WTC11 (cell line): ENCODE data around the gene PREP.

Source experiments
- FOXJ3 ChIP-seq: sonication (generic); formaldehyde crosslinking; IDR thresholded peaks from 2 replicates; pipeline ENCODE4 v1.9.0; 2021; ENCODE audit warnings: missing genetic modification reagents, mild to moderate bottlenecking, borderline replicate concordance
- MYBL2 ChIP-seq: sonication (generic); formaldehyde crosslinking; IDR thresholded peaks from 2 replicates; pipeline ENCODE4 v1.8.1; 2023; ENCODE audit warnings: mild to moderate bottlenecking, moderate library complexity, missing genetic modification reagents
- ZNF263 ChIP-seq: sonication (generic); formaldehyde crosslinking; IDR thresholded peaks from 2 replicates; pipeline ENCODE4 v1.8.1; 2022; ENCODE audit warnings: low read depth, mild to moderate bottlenecking, moderate library complexity, missing genetic modification reagents
- TF ChIP-seq, protein P1 (sequence below): fragments of 200-600 bp; IDR thresholded peaks from 2 replicates; pipeline ENCODE4 v1.8.0; 2022; ENCODE audit warnings: antibody characterized with exemption
- TF ChIP-seq, protein P2 (sequence below): sonication (generic); formaldehyde crosslinking; IDR thresholded peaks from 2 replicates; pipeline ENCODE4 v1.8.1; 2022; ENCODE audit warnings: low read depth, mild to moderate bottlenecking, moderate library complexity, missing genetic modification reagents, borderline replicate concordance
- TF ChIP-seq, protein P3 (sequence below): sonication (generic); formaldehyde crosslinking; IDR thresholded peaks from 2 replicates; pipeline ENCODE4 v1.8.1; 2022; ENCODE audit warnings: low read depth, missing genetic modification reagents, borderline replicate concordance
- TF ChIP-seq, protein P4 (sequence below): sonication (generic); formaldehyde crosslinking; IDR thresholded peaks from 2 replicates; pipeline ENCODE4 v1.8.0; 2023; ENCODE audit warnings: missing genetic modification reagents

DNA sequence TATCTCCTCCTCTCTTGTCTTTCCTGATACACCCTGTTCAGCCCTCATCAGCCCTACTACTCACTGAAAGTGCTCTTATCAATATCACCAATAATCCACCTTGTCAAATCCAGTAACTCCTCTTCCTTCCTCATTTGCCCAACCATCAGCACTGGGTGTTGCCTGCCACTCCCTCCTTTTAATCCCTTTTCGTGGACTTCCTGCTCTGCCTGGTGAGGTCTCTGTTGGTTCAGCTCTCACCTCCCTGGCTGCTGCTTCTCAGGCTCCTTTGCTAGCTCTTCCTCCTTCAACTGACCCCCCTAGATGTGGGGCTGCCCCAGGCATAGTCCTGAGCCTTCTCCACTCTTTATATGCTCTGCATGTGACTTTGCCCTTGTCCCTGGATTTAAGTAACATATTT lies 92.5 kb downstream of the PREP start:
- TF ChIP-seq FOXJ3 (CRISPR knock-in tag), result no peak
- TF ChIP-seq MYBL2, result no peak
- no peak for TF ChIP-seq ZNF263 (CRISPR knock-in tag)
- TF ChIP-seq, protein P1, sequence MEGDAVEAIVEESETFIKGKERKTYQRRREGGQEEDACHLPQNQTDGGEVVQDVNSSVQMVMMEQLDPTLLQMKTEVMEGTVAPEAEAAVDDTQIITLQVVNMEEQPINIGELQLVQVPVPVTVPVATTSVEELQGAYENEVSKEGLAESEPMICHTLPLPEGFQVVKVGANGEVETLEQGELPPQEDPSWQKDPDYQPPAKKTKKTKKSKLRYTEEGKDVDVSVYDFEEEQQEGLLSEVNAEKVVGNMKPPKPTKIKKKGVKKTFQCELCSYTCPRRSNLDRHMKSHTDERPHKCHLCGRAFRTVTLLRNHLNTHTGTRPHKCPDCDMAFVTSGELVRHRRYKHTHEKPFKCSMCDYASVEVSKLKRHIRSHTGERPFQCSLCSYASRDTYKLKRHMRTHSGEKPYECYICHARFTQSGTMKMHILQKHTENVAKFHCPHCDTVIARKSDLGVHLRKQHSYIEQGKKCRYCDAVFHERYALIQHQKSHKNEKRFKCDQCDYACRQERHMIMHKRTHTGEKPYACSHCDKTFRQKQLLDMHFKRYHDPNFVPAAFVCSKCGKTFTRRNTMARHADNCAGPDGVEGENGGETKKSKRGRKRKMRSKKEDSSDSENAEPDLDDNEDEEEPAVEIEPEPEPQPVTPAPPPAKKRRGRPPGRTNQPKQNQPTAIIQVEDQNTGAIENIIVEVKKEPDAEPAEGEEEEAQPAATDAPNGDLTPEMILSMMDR, result no peak
- TF ChIP-seq, protein P2, sequence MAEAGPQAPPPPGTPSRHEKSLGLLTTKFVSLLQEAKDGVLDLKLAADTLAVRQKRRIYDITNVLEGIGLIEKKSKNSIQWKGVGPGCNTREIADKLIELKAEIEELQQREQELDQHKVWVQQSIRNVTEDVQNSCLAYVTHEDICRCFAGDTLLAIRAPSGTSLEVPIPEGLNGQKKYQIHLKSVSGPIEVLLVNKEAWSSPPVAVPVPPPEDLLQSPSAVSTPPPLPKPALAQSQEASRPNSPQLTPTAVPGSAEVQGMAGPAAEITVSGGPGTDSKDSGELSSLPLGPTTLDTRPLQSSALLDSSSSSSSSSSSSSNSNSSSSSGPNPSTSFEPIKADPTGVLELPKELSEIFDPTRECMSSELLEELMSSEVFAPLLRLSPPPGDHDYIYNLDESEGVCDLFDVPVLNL (CRISPR knock-in tag), result no peak
- TF ChIP-seq, protein P3, sequence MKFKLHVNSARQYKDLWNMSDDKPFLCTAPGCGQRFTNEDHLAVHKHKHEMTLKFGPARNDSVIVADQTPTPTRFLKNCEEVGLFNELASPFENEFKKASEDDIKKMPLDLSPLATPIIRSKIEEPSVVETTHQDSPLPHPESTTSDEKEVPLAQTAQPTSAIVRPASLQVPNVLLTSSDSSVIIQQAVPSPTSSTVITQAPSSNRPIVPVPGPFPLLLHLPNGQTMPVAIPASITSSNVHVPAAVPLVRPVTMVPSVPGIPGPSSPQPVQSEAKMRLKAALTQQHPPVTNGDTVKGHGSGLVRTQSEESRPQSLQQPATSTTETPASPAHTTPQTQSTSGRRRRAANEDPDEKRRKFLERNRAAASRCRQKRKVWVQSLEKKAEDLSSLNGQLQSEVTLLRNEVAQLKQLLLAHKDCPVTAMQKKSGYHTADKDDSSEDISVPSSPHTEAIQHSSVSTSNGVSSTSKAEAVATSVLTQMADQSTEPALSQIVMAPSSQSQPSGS (CRISPR knock-in tag), result no peak
- TF ChIP-seq, protein P4, sequence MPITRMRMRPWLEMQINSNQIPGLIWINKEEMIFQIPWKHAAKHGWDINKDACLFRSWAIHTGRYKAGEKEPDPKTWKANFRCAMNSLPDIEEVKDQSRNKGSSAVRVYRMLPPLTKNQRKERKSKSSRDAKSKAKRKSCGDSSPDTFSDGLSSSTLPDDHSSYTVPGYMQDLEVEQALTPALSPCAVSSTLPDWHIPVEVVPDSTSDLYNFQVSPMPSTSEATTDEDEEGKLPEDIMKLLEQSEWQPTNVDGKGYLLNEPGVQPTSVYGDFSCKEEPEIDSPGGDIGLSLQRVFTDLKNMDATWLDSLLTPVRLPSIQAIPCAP (CRISPR knock-in tag), result no peak
